Ishikawa (cell line): Measurements from ENCODE around the gene KIFC3.

Experiments
- CEBPB ChIP-seq: IDR thresholded peaks from 2 replicates; pipeline ENCODE4 v1.6.1; 2012
- CREB1 ChIP-seq: IDR thresholded peaks from 2 replicates; pipeline ENCODE4 v1.6.1; 2012; ENCODE audit warnings: low read depth
- EGR1 ChIP-seq: IDR thresholded peaks from 2 replicates; pipeline ENCODE4 v1.6.1; 2012
- EP300 ChIP-seq: IDR thresholded peaks from 2 replicates; pipeline ENCODE4 v1.6.1; 2012; ENCODE audit warnings: borderline replicate concordance
- FOXM1 ChIP-seq: IDR thresholded peaks from 2 replicates; pipeline ENCODE4 v1.6.1; 2012; ENCODE audit warnings: low read depth, borderline replicate concordance
- RAD21 ChIP-seq: IDR thresholded peaks from 2 replicates; pipeline ENCODE4 v1.6.1; 2012; ENCODE audit warnings: low read depth
- TCF12 ChIP-seq: IDR thresholded peaks from 2 replicates; pipeline ENCODE4 v1.6.1; 2012; ENCODE audit warnings: low read depth
- TEAD4 ChIP-seq: IDR thresholded peaks from 2 replicates; pipeline ENCODE4 v1.6.1; 2012
- YY1 ChIP-seq: IDR thresholded peaks from 2 replicates; pipeline ENCODE4 v1.6.1; 2012; ENCODE audit warnings: low read depth
- TF ChIP-seq, protein P1 (sequence below): IDR thresholded peaks from 2 replicates; pipeline ENCODE4 v1.6.1; 2012; ENCODE audit warnings: low read depth, mild to moderate bottlenecking
- TF ChIP-seq, protein P2 (sequence below): IDR thresholded peaks from 2 replicates; pipeline ENCODE4 v1.6.1; 2012

DNA sequence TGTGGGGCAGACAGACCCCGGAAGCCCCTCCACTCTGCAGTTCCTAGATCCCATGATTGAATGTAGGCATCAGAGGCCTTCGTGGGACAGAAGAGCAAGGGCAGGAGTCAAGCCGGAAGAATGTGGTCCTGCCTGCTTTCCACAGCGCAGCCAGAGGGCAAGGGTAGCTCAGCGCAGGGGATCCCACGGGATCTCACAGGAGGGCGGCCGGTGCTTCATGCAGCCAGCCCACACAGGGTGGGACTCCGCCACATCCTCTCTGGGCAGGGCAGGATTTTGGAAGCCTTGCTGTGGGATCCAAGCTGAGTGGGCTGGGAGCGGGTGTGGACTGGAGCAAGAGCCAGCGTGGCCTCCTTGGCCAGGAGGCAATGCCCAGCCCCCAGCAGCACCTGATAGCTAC, 53.7 kb downstream of the KIFC3 start:
- TF ChIP-seq EP300: no peak
- no peak for TF ChIP-seq CEBPB
- TF ChIP-seq YY1: no peak
- TF ChIP-seq, protein P1, sequence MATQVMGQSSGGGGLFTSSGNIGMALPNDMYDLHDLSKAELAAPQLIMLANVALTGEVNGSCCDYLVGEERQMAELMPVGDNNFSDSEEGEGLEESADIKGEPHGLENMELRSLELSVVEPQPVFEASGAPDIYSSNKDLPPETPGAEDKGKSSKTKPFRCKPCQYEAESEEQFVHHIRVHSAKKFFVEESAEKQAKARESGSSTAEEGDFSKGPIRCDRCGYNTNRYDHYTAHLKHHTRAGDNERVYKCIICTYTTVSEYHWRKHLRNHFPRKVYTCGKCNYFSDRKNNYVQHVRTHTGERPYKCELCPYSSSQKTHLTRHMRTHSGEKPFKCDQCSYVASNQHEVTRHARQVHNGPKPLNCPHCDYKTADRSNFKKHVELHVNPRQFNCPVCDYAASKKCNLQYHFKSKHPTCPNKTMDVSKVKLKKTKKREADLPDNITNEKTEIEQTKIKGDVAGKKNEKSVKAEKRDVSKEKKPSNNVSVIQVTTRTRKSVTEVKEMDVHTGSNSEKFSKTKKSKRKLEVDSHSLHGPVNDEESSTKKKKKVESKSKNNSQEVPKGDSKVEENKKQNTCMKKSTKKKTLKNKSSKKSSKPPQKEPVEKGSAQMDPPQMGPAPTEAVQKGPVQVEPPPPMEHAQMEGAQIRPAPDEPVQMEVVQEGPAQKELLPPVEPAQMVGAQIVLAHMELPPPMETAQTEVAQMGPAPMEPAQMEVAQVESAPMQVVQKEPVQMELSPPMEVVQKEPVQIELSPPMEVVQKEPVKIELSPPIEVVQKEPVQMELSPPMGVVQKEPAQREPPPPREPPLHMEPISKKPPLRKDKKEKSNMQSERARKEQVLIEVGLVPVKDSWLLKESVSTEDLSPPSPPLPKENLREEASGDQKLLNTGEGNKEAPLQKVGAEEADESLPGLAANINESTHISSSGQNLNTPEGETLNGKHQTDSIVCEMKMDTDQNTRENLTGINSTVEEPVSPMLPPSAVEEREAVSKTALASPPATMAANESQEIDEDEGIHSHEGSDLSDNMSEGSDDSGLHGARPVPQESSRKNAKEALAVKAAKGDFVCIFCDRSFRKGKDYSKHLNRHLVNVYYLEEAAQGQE: no peak
- TF ChIP-seq FOXM1: no peak
- no peak for TF ChIP-seq RAD21
- TF ChIP-seq CREB1: no peak
- no peak for TF ChIP-seq TEAD4
- TF ChIP-seq EGR1: no peak
- TF ChIP-seq, protein P2, sequence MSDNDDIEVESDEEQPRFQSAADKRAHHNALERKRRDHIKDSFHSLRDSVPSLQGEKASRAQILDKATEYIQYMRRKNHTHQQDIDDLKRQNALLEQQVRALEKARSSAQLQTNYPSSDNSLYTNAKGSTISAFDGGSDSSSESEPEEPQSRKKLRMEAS: no peak
- TF ChIP-seq TCF12: no peak
